Mammary microvascular endothelial cell (primary cell): ENCODE data around the gene TTC22. TPM values are rescaled to one million over a fixed set of nuclear protein-coding genes. Genes with fewer than 3 reads are reported as not detected.

Experiments used
- total RNA-seq: library from RNA; depleted of rRNA; stranded (reverse); fragments of >200 nt; gene quantifications from 2 replicates; pipeline ENCODE4 v1.2.3, GENCODE V29; 2015

Gene TTC22
- total RNA-seq, result not detected in 2 replicates

GRCh38 chr1:54800899-54801759 lies at the start of gene TTC22:
Gene TTC22, minus strand, starts transcription at chr1:54801323. Its CDS starts 160 bp downstream, at chr1:54801163.

GRCh38 chr1:54764133-54764921 lies 36.8 kb downstream of the TTC22 start, which contains the start of gene PARS2:
Gene PARS2, minus strand, starts transcription at chr1:54764523. Its CDS starts 5,362 bp downstream, at chr1:54759161.

Other genes with a start within 250 kb of the TTC22 start
- not detected in 2 replicates for gene FAM151A, start 177.8 kb downstream of the TTC22 start, total RNA-seq
- 0.07 TPM in 1 of 2 replicates, not detected in the other for gene MROH7, start 159.5 kb downstream of the TTC22 start, total RNA-seq
- 27.6 and 29.2 TPM in 2 replicates for gene TTC4, start 85.5 kb downstream of the TTC22 start, total RNA-seq
- gene PARS2, start 36.8 kb downstream of the TTC22 start, total RNA-seq, result 2.8 and 5.1 TPM in 2 replicates
- gene DHCR24, start 85.9 kb upstream of the TTC22 start, total RNA-seq, result 135 and 145 TPM in 2 replicates
- gene TMEM61, start 179.3 kb upstream of the TTC22 start, total RNA-seq, result 0.10 TPM in 1 of 2 replicates, not detected in the other
- gene BSND, start 197.6 kb upstream of the TTC22 start, total RNA-seq, result not detected in 2 replicates
- gene PCSK9, start 238.2 kb upstream of the TTC22 start, total RNA-seq, result 0.10 and 0.33 TPM in 2 replicates